HepG2 (cell line): Measurements from ENCODE around the gene PLEKHA5. TPM values are rescaled to one million over a fixed set of nuclear protein-coding genes. Genes with fewer than 3 reads are reported as not detected.
A peak's percentile ranks its signal among the peaks of the same experiment; 100 is the strongest.

Source experiments
- DPF2 ChIP-seq: sonication (generic); formaldehyde crosslinking; IDR thresholded peaks from 2 replicates; pipeline ENCODE4 v1.4.0; 2020; ENCODE audit warnings: mild to moderate bottlenecking, low read depth, missing genetic modification reagents, borderline replicate concordance
- KLF6 ChIP-seq: IDR thresholded peaks from 2 replicates; pipeline ENCODE4 v1.8.0; 2016; ENCODE audit warnings: missing biosample characterization, missing genetic modification reagents
- MED8 ChIP-seq: sonication (generic); formaldehyde crosslinking; IDR thresholded peaks from 2 replicates; pipeline ENCODE4 v1.8.1; 2023; ENCODE audit warnings: mild to moderate bottlenecking, missing genetic modification reagents; ENCODE audit not compliant: insufficient replicate concordance
- MIXL1 ChIP-seq: IDR thresholded peaks from 2 replicates; pipeline ENCODE4 v1.6.1; 2016
- MXI1 ChIP-seq: IDR thresholded peaks from 3 replicates; pipeline ENCODE4 v1.6.1; 2012; ENCODE audit warnings: low read depth, low read length, inconsistent platforms, borderline replicate concordance
- REXO4 ChIP-seq: sonication (generic); formaldehyde crosslinking; IDR thresholded peaks from 2 replicates; pipeline ENCODE4 v1.8.0; 2022; ENCODE audit warnings: missing genetic modification reagents, mild to moderate bottlenecking, borderline replicate concordance
- RXRB ChIP-seq: IDR thresholded peaks from 2 replicates; pipeline ENCODE4 v1.6.1; 2016; ENCODE audit warnings: borderline replicate concordance, missing genetic modification reagents, missing compliant biosample characterization
- SNAPC2 ChIP-seq: sonication (generic); formaldehyde crosslinking; IDR thresholded peaks from 2 replicates; pipeline ENCODE4 v1.8.1; 2022; ENCODE audit warnings: mild to moderate bottlenecking, missing genetic modification reagents
- THRA ChIP-seq: sonication (generic); formaldehyde crosslinking; IDR thresholded peaks from 2 replicates; pipeline ENCODE4 v1.4.0; 2020; ENCODE audit warnings: missing genetic modification reagents, borderline replicate concordance
- USF2 ChIP-seq, 2 experiments: sonication (generic) in 1 of 2; formaldehyde crosslinking in 1 of 2; IDR thresholded peaks; 2 replicates each; pipeline versions ENCODE4 v1.5.1 to v1.6.1; 2011 to 2020; ENCODE audit warnings: borderline replicate concordance in 1 of 2, low read depth in 1 of 2, low read length in 1 of 2, mild to moderate bottlenecking in 1 of 2, missing genetic modification reagents in 1 of 2, moderate library complexity in 1 of 2
- ZBTB10 ChIP-seq: sonication (generic); formaldehyde crosslinking; IDR thresholded peaks from 2 replicates; pipeline ENCODE4 v1.4.0; 2020; ENCODE audit warnings: missing genetic modification reagents, borderline replicate concordance
- ZNF256 ChIP-seq: sonication (generic); formaldehyde crosslinking; conservative IDR thresholded peaks from 2 replicates; pipeline ENCODE4 v1.4.0; 2020; ENCODE audit warnings: missing genetic modification reagents
- ZNF414 ChIP-seq: sonication (generic); formaldehyde crosslinking; IDR thresholded peaks from 2 replicates; pipeline ENCODE4 v1.5.0; 2020; ENCODE audit warnings: missing genetic modification reagents
- ZNF773 ChIP-seq: sonication (generic); formaldehyde crosslinking; IDR thresholded peaks from 2 replicates; pipeline ENCODE4 v1.4.0; 2020; ENCODE audit warnings: missing genetic modification reagents, borderline replicate concordance
- ZNF776 ChIP-seq: sonication (generic); formaldehyde crosslinking; IDR thresholded peaks from 2 replicates; pipeline ENCODE4 v1.4.0; 2020; ENCODE audit warnings: mild to moderate bottlenecking, missing genetic modification reagents
- ZNF83 ChIP-seq: sonication (generic); formaldehyde crosslinking; IDR thresholded peaks from 2 replicates; pipeline ENCODE4 v1.4.0; 2020; ENCODE audit warnings: missing genetic modification reagents, mild to moderate bottlenecking, borderline replicate concordance
- polyA plus RNA-seq, 8 experiments: library from polyadenylated mRNA; depleted of rRNA in 3 of 8; stranded (reverse) in 7 of 8; unstranded in 1 of 8; fragments of >200 nt; fragmentation: Illumina TruSeq in 4 of 8; extraction: Trizol in 4 of 8; gene quantifications; 2 replicates each; pipeline versions ENCODE4 v1.2.1 to v1.2.3, GENCODE V29; 2011 to 2016; ENCODE audit warnings: low read depth in 4 of 8, missing spikeins in 1 of 8, mixed read lengths in 1 of 8; ENCODE audit not compliant: insufficient read depth in 1 of 8
- total RNA-seq, 5 experiments: library from RNA; depleted of rRNA; stranded (reverse); fragments of >200 nt; fragmentation: Illumina TruSeq; extraction: Trizol; gene quantifications; 2 replicates each; pipeline ENCODE4 v1.2.3, GENCODE V29; 2016; ENCODE audit warnings: low read depth in 1 of 5
- TF ChIP-seq, protein P1 (sequence below): sonication (generic); formaldehyde crosslinking; IDR thresholded peaks from 2 replicates; pipeline ENCODE4 v1.4.0; 2020; ENCODE audit warnings: mild to moderate bottlenecking, missing genetic modification reagents
- TF ChIP-seq, protein P2 (sequence below): sonication (generic); formaldehyde crosslinking; IDR thresholded peaks from 2 replicates; pipeline ENCODE4 v1.5.0; 2020; ENCODE audit warnings: mild to moderate bottlenecking, missing genetic modification reagents, moderate library complexity

The PLEKHA5 gene
- total and polyA plus RNA-seq, 2 of the 13 experiments (the other 11 are each of a cell fraction or from before 2014, with no cell fraction given), result 4.2 to 15.4 TPM

GRCh38 chr12:19129486-19130223 lies at the start of gene PLEKHA5 (continued):
- TF ChIP-seq RXRB (CRISPR knock-in tag), result no peak
- peak; percentile 64; the same call in 1 of the 2 replicates for TF ChIP-seq ZBTB10 (CRISPR knock-in tag)
- TF ChIP-seq ZNF414, result no peak
- TF ChIP-seq, protein P1, sequence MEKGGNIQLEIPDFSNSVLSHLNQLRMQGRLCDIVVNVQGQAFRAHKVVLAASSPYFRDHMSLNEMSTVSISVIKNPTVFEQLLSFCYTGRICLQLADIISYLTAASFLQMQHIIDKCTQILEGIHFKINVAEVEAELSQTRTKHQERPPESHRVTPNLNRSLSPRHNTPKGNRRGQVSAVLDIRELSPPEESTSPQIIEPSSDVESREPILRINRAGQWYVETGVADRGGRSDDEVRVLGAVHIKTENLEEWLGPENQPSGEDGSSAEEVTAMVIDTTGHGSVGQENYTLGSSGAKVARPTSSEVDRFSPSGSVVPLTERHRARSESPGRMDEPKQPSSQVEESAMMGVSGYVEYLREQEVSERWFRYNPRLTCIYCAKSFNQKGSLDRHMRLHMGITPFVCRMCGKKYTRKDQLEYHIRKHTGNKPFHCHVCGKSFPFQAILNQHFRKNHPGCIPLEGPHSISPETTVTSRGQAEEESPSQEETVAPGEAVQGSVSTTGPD (CRISPR knock-in tag), result no peak
- TF ChIP-seq MXI1, result peak; percentile 11; the same call in 1 of the 3 replicates
- no peak for TF ChIP-seq USF2 (IDR thresholded peaks at IDR 0.05; ENCODE audit: low read depth, low read length)
- TF ChIP-seq USF2 (CRISPR knock-in tag; IDR thresholded peaks at IDR 0.05; ENCODE audit: borderline replicate concordance), result no peak
- no peak for TF ChIP-seq ZNF256 (CRISPR knock-in tag)
- TF ChIP-seq REXO4 (CRISPR knock-in tag), result no peak
- TF ChIP-seq, protein P2, sequence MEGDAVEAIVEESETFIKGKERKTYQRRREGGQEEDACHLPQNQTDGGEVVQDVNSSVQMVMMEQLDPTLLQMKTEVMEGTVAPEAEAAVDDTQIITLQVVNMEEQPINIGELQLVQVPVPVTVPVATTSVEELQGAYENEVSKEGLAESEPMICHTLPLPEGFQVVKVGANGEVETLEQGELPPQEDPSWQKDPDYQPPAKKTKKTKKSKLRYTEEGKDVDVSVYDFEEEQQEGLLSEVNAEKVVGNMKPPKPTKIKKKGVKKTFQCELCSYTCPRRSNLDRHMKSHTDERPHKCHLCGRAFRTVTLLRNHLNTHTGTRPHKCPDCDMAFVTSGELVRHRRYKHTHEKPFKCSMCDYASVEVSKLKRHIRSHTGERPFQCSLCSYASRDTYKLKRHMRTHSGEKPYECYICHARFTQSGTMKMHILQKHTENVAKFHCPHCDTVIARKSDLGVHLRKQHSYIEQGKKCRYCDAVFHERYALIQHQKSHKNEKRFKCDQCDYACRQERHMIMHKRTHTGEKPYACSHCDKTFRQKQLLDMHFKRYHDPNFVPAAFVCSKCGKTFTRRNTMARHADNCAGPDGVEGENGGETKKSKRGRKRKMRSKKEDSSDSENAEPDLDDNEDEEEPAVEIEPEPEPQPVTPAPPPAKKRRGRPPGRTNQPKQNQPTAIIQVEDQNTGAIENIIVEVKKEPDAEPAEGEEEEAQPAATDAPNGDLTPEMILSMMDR (CRISPR knock-in tag), result peak; percentile 70
- TF ChIP-seq SNAPC2 (CRISPR knock-in tag), result no peak
- no peak for TF ChIP-seq MED8
- TF ChIP-seq ZNF83 (CRISPR knock-in tag), result 0 out of 2 replicates have a peak, but pooled peaks have one; percentile 20
- TF ChIP-seq THRA (CRISPR knock-in tag), result no peak
- TF ChIP-seq KLF6, result no peak
- TF ChIP-seq DPF2 (CRISPR knock-in tag), result no peak
- TF ChIP-seq ZNF776 (CRISPR knock-in tag), result no peak
- TF ChIP-seq MIXL1 (CRISPR knock-in tag), result no peak
- TF ChIP-seq ZNF773, result no peak
